T-helper 17 cell (primary cell): Measurements from ENCODE around the gene ANO7. TPM values are rescaled to one million over a fixed set of nuclear protein-coding genes. Genes with fewer than 3 reads are reported as not detected.

Experiments used
- ATAC-seq: fragments of 150-1000 bp; cut with Tn5 transposase; 2 replicates; pipeline ENCODE4 v1.10.0; 2021; ENCODE audit warnings: mild to moderate bottlenecking, moderate library complexity
- DNase-seq, 3 donors: peaks; one replicate each; pipeline versions ENCODE4 v3.0.0 to v3.0.0-alpha.2; 2020 to 2021
- H3K9me3 ChIP-seq: one replicate; pipeline ENCODE4 v1.7.0; 2013; ENCODE audit warnings: low read length, mild to moderate bottlenecking; ENCODE audit not compliant: control insufficient read depth, poor library complexity, severe bottlenecking
- H3K27ac Mint-ChIP-seq: one replicate; pipeline ENCODE4 v1.8.0; 2022; ENCODE audit warnings: mild to moderate bottlenecking, moderate library complexity, mixed read lengths
- H3K27me3 Mint-ChIP-seq: one replicate; pipeline ENCODE4 v1.8.0; 2022; ENCODE audit warnings: mixed read lengths
- H3K36me3 Mint-ChIP-seq: one replicate; pipeline ENCODE4 v1.8.0; 2022; ENCODE audit warnings: low read depth, mixed read lengths
- H3K4me1 Mint-ChIP-seq: one replicate; pipeline ENCODE4 v1.8.0; 2022; ENCODE audit warnings: mild to moderate bottlenecking, mixed read lengths
- H3K4me3 Mint-ChIP-seq: one replicate; pipeline ENCODE4 v1.8.0; 2022; ENCODE audit warnings: mild to moderate bottlenecking, moderate library complexity, mixed read lengths
- total RNA-seq, 4 donors: library from RNA in 2 of 4; stranded (reverse) in 2 of 4; gene quantifications; one replicate each; pipeline ENCODE4 v1.2.3 and lab custom pipeline; 2022 to 2026

ANO7 gene
- total RNA-seq, 2 donors from 2014 or later, result 0.16 to 0.20 TPM

- H3K9me3 ChIP-seq, result no peaks in the 10 kb centered on the region
- DNase-seq, result no peak
- H3K4me3 Mint-ChIP-seq, result no peak overlapping the region
- ATAC-seq, result no peak
- no peak overlapping the region for H3K27ac Mint-ChIP-seq
- peaks cover 6% of the 10 kb centered on the region for H3K4me1 Mint-ChIP-seq
- H3K36me3 Mint-ChIP-seq, result peaks cover 6% of the 10 kb centered on the region
- no peaks in the 10 kb centered on the region for H3K27me3 Mint-ChIP-seq
Measured at GRCh38 chr2:241254904-241255351, 66.5 kb downstream of the ANO7 start.

GRCh38 chr2:241255542-241256167, 67.2 kb downstream of the ANO7 start:
- Mint-ChIP-seq H3K4me1 (peaks cover 10% of the 10 kb centered on the region), H3K27me3 (no peaks in the 10 kb centered on the region), H3K27ac (no peak overlapping the region), H3K36me3 (peaks cover 6% of the 10 kb centered on the region), H3K4me3 (no peak overlapping the region)
- ATAC-seq (no peak), DNase-seq (no peak)
- H3K9me3 ChIP-seq, result no peaks in the 10 kb centered on the region

GRCh38 chr2:241256168-241256545, 67.7 kb downstream of the ANO7 start:
- ATAC-seq (no peak), DNase-seq (no peak)
- peaks cover 6% of the 10 kb centered on the region for H3K36me3 Mint-ChIP-seq
- H3K27me3 Mint-ChIP-seq, result no peaks in the 10 kb centered on the region
- H3K9me3 ChIP-seq, result no peaks in the 10 kb centered on the region
- no peak overlapping the region for H3K27ac Mint-ChIP-seq
- H3K4me3 Mint-ChIP-seq, result no peak overlapping the region
- H3K4me1 Mint-ChIP-seq, result peaks cover 10% of the 10 kb centered on the region

GRCh38 chr2:241257419-241258032, 69.0 kb downstream of the ANO7 start:
- DNase-seq (no peak), ATAC-seq (no peak)
- Mint-ChIP-seq H3K4me3 (no peak overlapping the region), H3K27ac (no peak overlapping the region), H3K4me1 (peaks cover 14% of the 10 kb centered on the region), H3K27me3 (no peaks in the 10 kb centered on the region), H3K36me3 (peaks cover 9% of the 10 kb centered on the region)
- H3K9me3 ChIP-seq, result no peaks in the 10 kb centered on the region

- no peak overlapping the region for H3K4me3 Mint-ChIP-seq
- no peak for DNase-seq
- H3K27ac Mint-ChIP-seq, result no peak overlapping the region
- H3K4me1 Mint-ChIP-seq, result peaks cover 19% of the 10 kb centered on the region
- peaks cover 7% of the 10 kb centered on the region for H3K36me3 Mint-ChIP-seq
- H3K27me3 Mint-ChIP-seq, result no peaks in the 10 kb centered on the region
- ATAC-seq, result no peak
- H3K9me3 ChIP-seq, result no peaks in the 10 kb centered on the region
Measured at GRCh38 chr2:241258505-241259280, 70.2 kb downstream of the ANO7 start.

- no peak for DNase-seq
- Mint-ChIP-seq H3K27ac (peak overlapping the region; percentile 47), H3K36me3 (peaks cover 7% of the 10 kb centered on the region), H3K4me1 (peaks cover 19% of the 10 kb centered on the region), H3K4me3 (no peak overlapping the region), H3K27me3 (no peaks in the 10 kb centered on the region)
- no peak for ATAC-seq
- no peaks in the 10 kb centered on the region for H3K9me3 ChIP-seq
Measured at GRCh38 chr2:241260911-241261310, 72.4 kb downstream of the ANO7 start.

GRCh38 chr2:241261628-241262027, 73.2 kb downstream of the ANO7 start:
- no peak overlapping the region for H3K4me3 Mint-ChIP-seq
- no peaks in the 10 kb centered on the region for H3K9me3 ChIP-seq
- DNase-seq (no peak), ATAC-seq (no peak)
- peaks cover 19% of the 10 kb centered on the region for H3K4me1 Mint-ChIP-seq
- peaks cover 7% of the 10 kb centered on the region for H3K36me3 Mint-ChIP-seq
- H3K27me3 Mint-ChIP-seq, result no peaks in the 10 kb centered on the region
- peak overlapping the region; percentile 47 for H3K27ac Mint-ChIP-seq

GRCh38 chr2:241263061-241263460, 74.6 kb downstream of the ANO7 start:
- DNase-seq (no peak), ATAC-seq (no peak)
- H3K4me3 Mint-ChIP-seq, result no peak overlapping the region
- H3K36me3 Mint-ChIP-seq, result peaks cover 7% of the 10 kb centered on the region
- H3K4me1 Mint-ChIP-seq, result peaks cover 21% of the 10 kb centered on the region
- no peaks in the 10 kb centered on the region for H3K9me3 ChIP-seq
- no peak overlapping the region for H3K27ac Mint-ChIP-seq
- no peaks in the 10 kb centered on the region for H3K27me3 Mint-ChIP-seq

GRCh38 chr2:241265506-241265905, 77.0 kb downstream of the ANO7 start:
- Mint-ChIP-seq H3K4me1 (peaks cover 22% of the 10 kb centered on the region), H3K27me3 (no peaks in the 10 kb centered on the region), H3K4me3 (no peak overlapping the region), H3K36me3 (peaks cover 7% of the 10 kb centered on the region), H3K27ac (no peak overlapping the region)
- H3K9me3 ChIP-seq, result no peaks in the 10 kb centered on the region
- ATAC-seq (no peak), DNase-seq (no peak)

GRCh38 chr2:241267249-241268067, 79.0 kb downstream of the ANO7 start:
- Mint-ChIP-seq H3K4me3 (no peak overlapping the region), H3K27ac (no peak overlapping the region), H3K36me3 (peaks cover 4% of the 10 kb centered on the region), H3K4me1 (peaks cover 32% of the 10 kb centered on the region), H3K27me3 (no peaks in the 10 kb centered on the region)
- no peak for DNase-seq
- no peaks in the 10 kb centered on the region for H3K9me3 ChIP-seq
- no peak for ATAC-seq

- ATAC-seq (no peak), DNase-seq (no peak)
- Mint-ChIP-seq H3K4me3 (no peak overlapping the region), H3K4me1 (peaks cover 30% of the 10 kb centered on the region), H3K36me3 (peaks cover 2% of the 10 kb centered on the region), H3K27ac (peak overlapping the region; percentile 72), H3K27me3 (no peaks in the 10 kb centered on the region)
- H3K9me3 ChIP-seq, result no peaks in the 10 kb centered on the region
Measured at GRCh38 chr2:241268306-241268705, 79.8 kb downstream of the ANO7 start.

GRCh38 chr2:241268716-241269445, 80.4 kb downstream of the ANO7 start:
- Mint-ChIP-seq H3K27ac (peak overlapping the region; percentile 72), H3K4me1 (peaks cover 36% of the 10 kb centered on the region)

More at GRCh38 chr2:241268716-241269445, 80.4 kb downstream of the ANO7 start:
- Mint-ChIP-seq H3K36me3 (peaks cover 4% of the 10 kb centered on the region), H3K27me3 (no peaks in the 10 kb centered on the region), H3K4me3 (no peak overlapping the region)
- DNase-seq, result no peak
- no peaks in the 10 kb centered on the region for H3K9me3 ChIP-seq
- ATAC-seq, result no peak
